ENCODE results near the gene PLD5. TPM values are rescaled to one million over a fixed set of nuclear protein-coding genes. Genes with fewer than 3 reads are reported as not detected.
"Not testable (repeated sequence)": the region's sequence is repeated elsewhere in the genome, so short reads cannot be mapped to it uniquely, and the experiment has no call there.

PLD5 gene
- total RNA-seq, 1 experiment from 2014 or later: 0.20 TPM

DNA sequence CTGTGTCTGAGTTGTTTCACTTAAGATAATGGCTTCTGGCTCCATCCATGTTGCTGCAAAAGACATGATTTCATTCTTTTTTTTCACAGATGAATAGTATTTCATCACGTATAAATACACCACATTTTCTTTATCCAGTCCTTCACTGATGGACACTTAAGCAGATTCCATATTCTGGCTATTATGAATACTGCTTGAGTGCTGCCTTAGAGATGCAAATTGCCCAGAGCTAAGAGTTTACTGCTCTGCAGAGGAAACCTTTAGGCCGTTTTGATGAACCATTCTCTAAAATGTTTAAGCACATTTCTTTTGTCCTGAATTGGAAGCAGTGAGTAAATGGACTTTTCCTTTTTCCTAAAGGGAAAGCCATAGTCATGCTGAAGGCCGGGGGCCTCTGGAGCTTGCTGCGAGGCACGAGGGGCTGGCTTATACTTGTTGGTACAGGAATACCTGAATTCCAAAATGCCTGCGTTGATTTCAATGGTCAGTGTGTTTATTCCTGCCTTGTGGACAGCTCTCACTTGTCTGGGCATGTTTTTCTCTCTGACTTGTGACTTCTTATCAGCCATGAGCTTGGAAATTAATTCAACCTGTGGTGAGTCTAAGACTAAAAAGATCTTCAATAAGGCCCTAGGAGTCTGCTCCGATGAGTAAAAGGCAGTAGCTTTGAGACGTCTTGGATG, 324.6 kb downstream of the PLD5 start:
- DNase-seq (ENCODE audit: low spot score): no peak
- in situ Hi-C loops (cut with HindIII; ENCODE audit: low sequenced_read_pairs): no loop called here

DNA sequence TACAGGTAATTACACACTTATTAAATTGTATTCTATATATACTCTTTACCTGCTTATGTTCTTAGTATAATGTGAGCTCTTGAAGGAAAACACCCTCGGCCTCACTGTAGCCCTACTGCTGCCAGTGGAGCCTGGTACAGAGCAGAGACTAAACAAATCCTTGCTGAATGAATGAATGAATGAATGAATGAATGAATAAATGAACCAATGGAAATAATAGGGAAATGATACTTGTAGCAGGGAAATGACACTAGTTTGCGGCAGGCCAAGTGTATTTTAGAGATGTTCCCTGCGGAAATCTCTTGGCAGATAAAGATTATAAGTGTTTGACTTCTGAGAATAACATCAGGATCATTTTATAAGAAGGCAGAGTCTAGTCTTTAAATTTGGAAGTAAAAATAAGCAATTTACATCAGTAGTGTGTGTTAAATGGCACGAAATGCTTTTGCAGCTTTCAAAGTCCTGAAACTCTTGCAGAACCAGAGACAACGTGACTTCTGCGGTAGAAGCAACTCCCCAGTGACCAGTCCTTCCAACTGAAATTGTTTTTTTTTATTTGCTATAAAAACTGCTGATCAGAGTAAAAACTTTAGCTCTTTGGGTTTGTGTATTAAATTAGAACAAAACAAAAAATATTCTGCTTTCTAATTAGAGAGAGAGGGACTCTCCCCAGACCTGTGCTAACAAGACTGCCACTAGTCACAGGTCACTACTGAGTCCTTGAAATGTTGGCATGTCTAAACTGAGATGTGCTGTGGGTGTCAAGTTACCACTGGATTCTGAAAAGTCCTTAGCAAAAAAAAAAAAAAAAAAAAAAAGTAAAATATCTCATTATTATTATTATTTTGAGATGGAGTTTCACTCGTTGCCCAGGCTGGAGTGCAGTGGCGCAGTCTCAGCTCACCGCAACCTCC, 326.3 kb downstream of the PLD5 start:
- in situ Hi-C loops (cut with HindIII; ENCODE audit: low sequenced_read_pairs): no loop called here

DNA sequence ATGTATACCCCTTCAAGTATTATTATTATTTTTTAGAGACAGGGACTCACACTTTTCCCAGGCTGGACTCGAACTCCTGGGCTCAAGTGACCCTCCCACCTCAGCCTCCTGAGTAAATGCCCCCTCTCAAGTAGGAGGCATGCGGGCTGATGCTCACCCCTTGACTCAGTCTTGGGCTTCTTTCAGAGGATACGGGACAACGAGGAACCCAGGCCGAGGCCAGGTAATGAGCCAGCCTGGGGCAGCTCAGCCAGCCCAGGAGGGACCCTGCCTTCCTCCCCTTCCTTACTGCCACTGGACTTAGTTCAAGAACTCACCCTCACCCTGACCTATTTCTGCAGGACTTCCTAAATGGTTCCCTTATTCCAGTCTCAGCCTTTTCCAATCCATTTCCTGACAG, 327.6 kb downstream of the PLD5 start:
- DNase-seq (ENCODE audit: low spot score): no peak
- in situ Hi-C loops (cut with HindIII; ENCODE audit: low sequenced_read_pairs): no loop called here

More for the DNA sequence above, 326.3 kb downstream of the PLD5 start:
- DNase-seq (ENCODE audit: low spot score): no peak

DNA sequence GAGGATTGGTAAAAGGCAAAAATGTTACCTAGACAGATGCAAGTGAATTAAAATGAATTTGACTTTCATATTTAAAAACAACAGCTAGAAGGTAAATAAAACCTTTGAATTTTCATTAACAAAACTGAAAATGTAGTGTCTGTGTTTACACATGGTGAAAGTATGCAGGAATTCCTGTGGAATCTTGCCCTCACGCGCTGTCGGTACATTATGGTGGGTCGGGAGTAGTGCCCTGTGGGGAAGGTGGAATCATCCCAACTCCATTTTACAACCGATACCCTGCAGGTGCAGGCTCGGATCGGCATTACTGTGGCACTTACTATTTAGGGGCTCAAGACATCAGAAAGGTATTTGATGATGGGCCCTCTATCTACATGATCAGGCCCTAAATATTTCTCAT, 328.4 kb downstream of the PLD5 start:
- DNase-seq (ENCODE audit: low spot score): no peak
- in situ Hi-C loops (cut with HindIII; ENCODE audit: low sequenced_read_pairs): no loop called here

DNA sequence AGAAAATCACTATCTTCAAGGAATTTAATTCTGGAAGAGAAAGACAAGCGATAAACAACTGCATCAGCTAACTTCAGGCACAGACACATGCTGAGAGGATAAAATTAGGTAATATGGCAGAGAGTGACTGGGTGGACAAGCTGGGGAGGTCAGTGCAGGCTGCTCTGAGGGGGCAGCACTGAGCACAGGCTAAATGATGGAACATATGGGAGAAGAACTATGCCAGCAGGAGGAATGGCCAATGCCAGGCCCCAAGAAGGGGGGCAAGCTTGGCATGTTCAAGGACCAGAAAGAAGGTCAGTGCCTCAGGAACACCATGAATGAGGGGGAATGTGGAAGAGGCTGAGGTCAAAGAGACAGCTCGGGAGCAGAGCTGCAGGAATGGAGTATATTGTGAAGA, 334.9 kb downstream of the PLD5 start:
- peak; percentile 93 for DNase-seq (ENCODE audit: low spot score)
- in situ Hi-C loops (cut with HindIII; ENCODE audit: low sequenced_read_pairs): no loop called here

DNA sequence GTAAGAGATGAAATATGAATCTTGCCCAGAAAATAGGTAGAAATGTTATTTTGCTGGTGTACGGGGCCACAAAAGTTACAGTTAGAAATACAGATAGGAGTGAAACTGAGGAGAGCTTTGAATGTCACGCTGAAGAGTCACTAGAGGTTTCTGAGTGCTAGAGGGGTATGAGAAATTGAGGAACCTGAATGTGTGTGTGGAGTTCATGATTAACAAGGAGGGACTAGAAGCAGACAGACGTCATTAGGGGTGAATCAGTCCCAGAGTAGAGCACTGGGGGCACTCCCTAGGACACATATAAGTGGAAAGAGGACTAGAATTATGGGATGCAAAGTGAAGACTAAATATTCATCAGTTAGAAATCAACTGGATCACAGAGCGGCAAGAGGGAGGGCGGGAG, 336.7 kb downstream of the PLD5 start:
- in situ Hi-C loops (cut with HindIII; ENCODE audit: low sequenced_read_pairs): no loop called here
- no peak for DNase-seq (ENCODE audit: low spot score)

DNA sequence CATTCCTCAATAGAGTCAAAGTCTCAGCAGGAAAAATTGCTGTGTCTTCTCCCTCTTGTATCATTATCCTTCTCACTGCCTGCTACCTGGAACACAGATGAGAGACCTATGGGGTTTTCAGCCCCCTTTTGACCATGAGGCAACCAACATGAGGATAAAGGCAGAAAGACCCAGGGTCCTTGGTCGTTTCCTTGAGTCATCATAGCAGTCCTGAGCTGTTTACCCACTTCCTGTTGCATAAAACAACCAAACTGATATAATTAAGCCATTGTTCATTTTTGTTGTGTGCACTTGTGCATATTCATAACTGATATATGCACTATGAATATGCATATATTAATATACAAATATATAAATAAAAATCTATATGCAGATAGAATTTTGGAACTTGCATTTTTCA, 337.3 kb downstream of the PLD5 start:
- in situ Hi-C loops (cut with HindIII; ENCODE audit: low sequenced_read_pairs): no loop called here
- no peak for DNase-seq (ENCODE audit: low spot score)

DNA sequence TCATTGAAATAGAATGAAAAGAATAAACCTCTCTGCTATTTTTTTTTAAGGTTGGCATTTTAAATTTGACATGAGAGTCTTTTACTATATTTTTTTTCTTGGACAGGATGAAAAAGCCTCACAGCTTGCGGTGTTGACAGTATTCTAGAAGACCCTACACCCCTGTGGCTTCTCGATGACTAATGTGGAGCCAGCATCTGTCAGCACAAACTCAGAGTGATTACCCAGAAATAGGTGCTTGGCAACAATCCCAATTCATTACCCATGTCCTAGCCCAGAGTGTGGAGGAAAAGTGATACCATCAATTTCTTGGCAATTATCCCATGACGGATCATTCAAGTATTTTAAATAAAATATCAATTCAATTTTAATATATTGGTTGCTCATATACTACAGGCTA, 338.8 kb downstream of the PLD5 start:
- DNase-seq (ENCODE audit: low spot score): peak; percentile 66
- in situ Hi-C loops (cut with HindIII; ENCODE audit: low sequenced_read_pairs): no loop called here

DNA sequence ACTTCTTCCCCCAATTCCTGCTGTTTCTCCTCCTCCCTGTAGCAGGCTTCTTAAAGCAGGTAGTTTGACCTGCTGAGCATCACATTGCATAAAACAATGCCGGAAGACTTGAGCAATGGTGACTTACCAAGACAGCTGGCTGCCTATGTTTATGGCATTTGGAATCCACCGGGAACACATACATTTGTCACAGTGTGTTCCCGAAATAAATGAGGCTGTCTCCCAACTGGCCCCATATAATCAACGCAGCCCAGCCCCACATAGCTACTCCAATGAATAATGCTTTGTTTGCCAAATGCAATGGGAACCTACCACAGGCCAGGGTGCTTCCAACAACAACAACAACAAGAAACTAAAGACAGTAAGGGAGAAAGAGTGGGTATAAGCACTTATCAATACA, 339.5 kb downstream of the PLD5 start:
- DNase-seq (ENCODE audit: low spot score): peak; percentile 61
- in situ Hi-C loops (cut with HindIII; ENCODE audit: low sequenced_read_pairs): no loop called here

DNA sequence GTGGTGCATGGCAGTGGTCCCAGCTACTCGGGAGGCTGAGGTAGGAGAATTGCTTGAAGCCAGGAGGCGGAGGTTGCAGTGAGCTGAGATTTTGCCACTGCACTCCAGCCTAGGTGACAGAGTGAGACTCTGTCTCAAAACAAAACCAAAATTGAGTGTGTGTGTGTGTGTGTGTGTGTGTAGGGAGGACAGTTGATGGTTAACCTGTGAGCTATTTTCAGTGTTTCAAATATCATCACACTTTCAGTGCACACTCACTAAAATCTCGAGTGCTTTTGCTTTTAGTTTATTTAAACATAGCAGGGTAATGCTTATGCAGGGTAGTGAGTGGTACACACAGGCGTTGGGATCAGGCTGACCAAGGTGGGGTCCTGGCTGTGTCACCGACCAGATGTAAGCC, 344.7 kb downstream of the PLD5 start:
- DNase-seq (ENCODE audit: low spot score); in situ Hi-C loops (cut with HindIII; ENCODE audit: low sequenced_read_pairs): not testable (repeated sequence)

DNA sequence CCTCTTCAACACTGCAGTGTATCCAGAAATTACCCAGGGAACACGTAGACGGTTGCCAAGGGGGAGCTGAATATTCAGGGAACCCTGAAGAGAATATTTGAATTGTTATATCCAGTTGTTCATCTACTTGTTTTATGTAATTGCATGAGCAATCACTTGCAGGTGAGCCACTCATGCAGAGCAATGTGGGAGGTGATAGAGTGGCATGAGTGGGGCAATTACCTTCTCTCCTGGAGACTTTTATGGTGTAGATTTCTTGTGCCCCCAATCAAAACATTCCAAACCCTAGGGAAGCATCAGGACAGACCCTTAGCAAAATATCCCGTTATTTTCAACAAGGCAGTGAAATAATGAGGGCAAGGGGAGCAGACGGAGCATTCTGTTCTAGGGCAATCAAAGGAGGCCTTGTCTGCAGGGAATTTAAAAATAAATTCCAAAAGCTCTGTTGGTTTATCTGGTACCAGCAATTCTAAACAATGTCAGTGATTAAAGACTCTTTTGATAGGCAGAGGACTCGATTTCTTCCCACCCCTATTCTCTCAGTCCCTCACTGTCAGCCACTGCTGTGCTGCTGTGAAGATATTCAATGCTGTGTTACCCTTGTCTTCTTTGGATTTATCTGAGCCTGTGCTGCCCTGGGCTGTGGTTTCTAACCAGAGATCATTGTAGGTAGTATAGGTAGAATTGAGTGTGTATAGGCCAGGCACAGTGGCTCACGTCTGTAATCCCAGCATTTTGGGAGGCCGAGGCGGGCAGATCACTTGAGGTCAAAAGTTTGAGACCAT, 345.4 kb downstream of the PLD5 start:
- DNase-seq (ENCODE audit: low spot score): no peak
- in situ Hi-C loops (cut with HindIII; ENCODE audit: low sequenced_read_pairs): no loop called here

DNA sequence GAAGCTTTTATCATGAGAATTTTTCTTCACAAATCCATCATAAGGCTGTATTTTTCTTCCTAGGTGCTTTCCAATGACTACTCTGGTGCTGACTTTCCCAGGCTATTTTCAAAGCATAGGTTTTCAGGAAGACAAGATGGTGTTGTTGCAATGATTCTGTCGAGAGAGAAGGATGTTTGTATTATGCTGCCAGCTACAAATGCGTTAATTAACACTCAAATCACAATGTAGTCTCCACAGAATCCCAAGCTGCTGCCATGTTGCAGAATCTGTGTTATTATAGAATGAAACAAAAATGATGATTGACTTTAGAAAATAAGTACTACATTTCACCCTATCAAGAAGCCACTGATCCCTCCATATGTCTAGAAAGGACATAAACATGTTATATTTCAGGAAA, 346.1 kb downstream of the PLD5 start:
- DNase-seq (ENCODE audit: low spot score): no peak
- in situ Hi-C loops (cut with HindIII; ENCODE audit: low sequenced_read_pairs): no loop called here

DNA sequence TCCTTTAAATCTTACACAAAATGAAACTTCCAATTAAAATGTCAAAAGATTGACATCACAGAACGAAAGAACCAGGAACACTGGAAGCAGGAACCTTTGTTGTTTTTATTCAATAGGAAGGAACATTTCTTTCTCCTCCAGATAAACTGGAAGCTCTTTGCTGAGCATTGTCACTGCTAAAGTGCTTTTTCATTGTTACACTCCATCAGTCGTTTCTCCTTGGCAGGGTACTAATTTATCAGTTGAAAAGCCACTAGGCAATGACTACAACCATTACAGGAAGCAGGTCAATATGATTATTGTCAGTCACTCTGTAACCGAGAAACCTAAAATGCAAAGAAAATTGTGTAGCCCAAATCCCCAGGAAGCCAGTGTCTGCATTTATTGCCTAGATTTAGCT, 362.4 kb downstream of the PLD5 start:
- in situ Hi-C loops (cut with HindIII; ENCODE audit: low sequenced_read_pairs): no loop called here
- DNase-seq (ENCODE audit: low spot score): no peak

DNA sequence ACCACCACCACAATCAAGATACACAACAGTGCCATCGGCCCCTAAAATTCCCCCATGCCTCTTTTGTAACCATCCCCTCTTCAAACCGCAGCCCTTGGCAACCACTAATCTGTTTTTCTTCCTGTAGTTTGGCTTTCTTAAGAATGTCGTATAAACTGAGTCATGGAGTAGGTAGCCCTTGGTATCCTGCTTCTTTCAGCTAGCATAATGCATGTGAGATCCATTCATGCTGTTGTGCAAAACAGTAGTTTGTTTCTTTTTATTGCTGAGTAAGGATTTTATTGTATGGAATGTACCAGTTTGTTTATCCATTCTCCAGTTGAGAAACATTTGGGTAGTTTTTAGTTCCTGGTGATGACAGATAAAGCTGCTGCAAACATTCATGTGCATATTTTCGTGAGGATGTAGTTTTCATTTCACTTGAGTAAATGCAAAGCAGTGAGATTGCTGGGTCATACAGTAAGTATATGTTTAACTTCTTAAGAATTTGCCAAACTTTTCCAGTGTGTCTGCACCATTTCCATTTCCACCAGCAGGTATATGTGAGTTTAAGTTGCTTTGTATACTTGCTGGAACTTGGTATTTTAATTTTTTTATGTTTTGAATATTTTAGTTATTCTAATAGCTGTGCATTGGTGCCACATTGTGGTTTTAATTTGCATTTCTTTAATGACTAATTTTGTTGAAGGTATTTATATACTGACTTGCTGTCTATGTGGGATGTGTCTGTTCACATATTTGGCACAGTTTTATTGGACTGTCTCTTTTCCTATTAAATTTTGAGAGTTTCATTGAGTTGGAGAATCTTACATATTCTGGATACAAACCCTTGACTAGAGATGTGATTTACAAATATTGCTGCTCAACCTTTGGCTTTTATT, 377.2 kb downstream of the PLD5 start:
- in situ Hi-C loops (cut with HindIII; ENCODE audit: low sequenced_read_pairs): no loop called here
- DNase-seq (ENCODE audit: low spot score): no peak

DNA sequence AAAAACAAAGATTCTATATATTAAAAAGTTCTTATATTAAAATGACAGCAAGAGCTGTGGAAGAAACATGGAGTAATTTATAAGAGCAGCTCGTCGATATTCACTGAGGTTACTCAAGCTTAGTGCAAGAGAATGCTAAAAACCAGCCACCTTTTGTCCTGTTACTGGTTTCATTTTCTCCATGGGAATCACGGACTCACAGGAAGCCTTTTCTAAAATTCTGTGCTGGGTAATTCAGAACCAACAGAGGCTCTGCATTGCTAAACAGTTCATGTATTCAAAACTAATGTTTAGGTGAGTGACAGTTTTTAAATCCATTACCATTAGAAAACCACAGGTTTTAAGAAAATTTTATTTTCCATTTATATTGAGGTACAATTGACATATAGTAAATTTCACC, 377.8 kb downstream of the PLD5 start:
- in situ Hi-C loops (cut with HindIII; ENCODE audit: low sequenced_read_pairs): no loop called here
- DNase-seq (ENCODE audit: low spot score): no peak

DNA sequence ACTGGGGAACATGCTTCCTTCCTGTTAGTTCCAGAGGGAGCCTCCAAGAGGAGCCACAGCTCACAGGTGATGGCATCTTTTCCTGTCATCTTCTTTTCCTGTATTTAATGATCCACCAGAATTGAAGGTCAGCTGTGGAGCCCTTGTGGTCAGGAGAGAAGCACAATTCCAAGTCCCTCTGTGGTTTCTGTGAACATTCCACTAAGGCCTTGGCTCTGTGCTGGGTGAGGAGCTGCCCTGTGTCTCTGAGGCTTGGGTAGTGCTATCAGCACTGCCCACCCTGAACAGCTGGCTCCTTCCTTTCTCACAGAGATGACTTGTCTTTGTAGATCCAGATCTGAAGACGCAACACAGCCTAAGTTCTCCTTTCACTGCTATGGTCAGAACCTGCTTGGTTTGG, 383.7 kb downstream of the PLD5 start:
- in situ Hi-C loops (cut with HindIII; ENCODE audit: low sequenced_read_pairs): no loop called here

DNA sequence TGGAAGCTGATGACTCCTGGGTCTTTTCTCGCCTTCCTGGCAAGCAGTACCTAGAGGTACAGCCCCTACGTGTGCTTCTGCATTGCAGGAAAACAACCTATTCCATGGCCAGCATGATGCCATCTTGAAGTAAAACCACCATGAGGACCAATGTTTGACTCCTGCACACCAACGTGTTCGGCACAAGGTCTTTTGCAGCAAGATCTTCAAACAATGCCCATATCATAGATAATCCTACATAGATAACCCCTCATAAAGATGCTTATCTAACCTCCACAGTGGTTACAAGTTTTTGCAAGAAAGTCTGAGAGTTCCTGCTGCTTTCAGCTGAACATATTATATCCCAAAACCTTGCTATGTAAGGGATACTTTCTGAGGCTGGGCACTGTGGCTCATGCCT, 384.5 kb downstream of the PLD5 start:
- no peak for DNase-seq (ENCODE audit: low spot score)
- in situ Hi-C loops (cut with HindIII; ENCODE audit: low sequenced_read_pairs): no loop called here

More for the DNA sequence above, 383.7 kb downstream of the PLD5 start:
- DNase-seq (ENCODE audit: low spot score): no peak

DNA sequence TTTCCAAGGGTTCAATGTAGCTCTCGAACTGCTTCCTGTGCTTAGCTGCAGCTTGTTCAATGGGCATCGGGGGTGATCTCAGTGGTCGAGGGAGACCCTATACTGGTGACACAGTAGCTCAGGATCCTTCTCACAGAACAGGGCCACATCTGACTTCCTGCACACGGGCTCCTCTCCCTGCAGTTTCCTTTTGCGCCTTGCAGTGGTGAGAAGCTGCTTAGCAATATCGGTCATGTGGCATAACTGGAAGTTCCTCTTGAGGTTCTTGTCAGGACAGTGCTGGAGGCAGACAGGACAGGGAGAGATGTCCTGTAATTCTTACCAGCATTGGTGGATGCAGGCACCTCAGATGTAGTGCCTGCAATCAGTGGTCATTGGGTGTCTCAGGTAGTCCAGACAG, 385.1 kb downstream of the PLD5 start:
- in situ Hi-C loops (cut with HindIII; ENCODE audit: low sequenced_read_pairs): no loop called here
- no peak for DNase-seq (ENCODE audit: low spot score)

DNA sequence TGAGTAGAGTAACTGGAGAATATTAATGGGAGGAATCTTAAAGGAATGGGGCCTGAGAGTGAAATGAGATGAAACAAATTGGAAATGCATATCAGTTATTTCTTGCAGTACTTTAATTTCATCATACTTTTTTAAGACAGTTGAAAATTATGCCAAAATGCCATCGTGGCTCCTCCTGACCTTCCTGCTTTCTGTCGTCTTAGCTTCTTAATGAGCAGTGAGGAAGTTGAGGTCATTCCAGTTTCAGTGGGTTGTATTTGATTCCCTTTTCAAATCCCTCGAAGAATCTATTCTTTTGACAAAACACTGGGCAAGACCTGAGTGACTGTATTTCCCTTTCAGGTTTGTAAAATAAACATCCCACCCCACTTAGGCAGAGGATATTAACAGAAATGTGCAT, 390.7 kb downstream of the PLD5 start:
- DNase-seq (ENCODE audit: low spot score): no peak
- in situ Hi-C loops (cut with HindIII; ENCODE audit: low sequenced_read_pairs): no loop called here
